ENCODE results near the gene ELL.

- TF ChIP-seq GATA3 (IDR thresholded peaks at IDR 0.05; ENCODE audit: low read depth, low read length) (no peak), GATA2 (IDR thresholded peaks at IDR 0.05; ENCODE audit: low read depth, low read length) (no peak)
Observed at GRCh38 chr19:18443831-18444230, 78.0 kb downstream of the ELL start.

All from SH-SY5Y (cell line).